ENCODE data around the gene ZNF362. TPM values are rescaled to one million over a fixed set of nuclear protein-coding genes. Genes with fewer than 3 reads are reported as not detected.

Gene ZNF362
- total and polyA plus RNA-seq, 10 of the 15 experiments (the other 5 are each of a cell fraction or from before 2014, with no cell fraction given) = 0.74 to 22.8 (median 7.4) TPM

GRCh38 chr1:33235521-33235920 lies 20.8 kb upstream of the ZNF362 start:
- no TSS peak for BruUV-seq (replicated peaks)
- no peak overlapping the region for H3K27ac ChIP-seq (ENCODE audit: control insufficient read depth, insufficient read depth)
- H3K4me3 ChIP-seq = no peak overlapping the region
- peaks cover 23% of the 10 kb centered on the region for H3K4me1 ChIP-seq (ENCODE audit: control insufficient read depth, insufficient read depth, low read length)
- H3K9ac ChIP-seq (ENCODE audit: control insufficient read depth, insufficient read depth, low read length) = no peak overlapping the region
- in situ Hi-C loops (cut with MboI) = no loop called here
- POLR2A ChIA-PET = no interaction called here
- ATAC-seq (no peak), FAIRE-seq (no peak), DNase-seq (ENCODE audit: low read depth, low spot score) (no peak)
- TF ChIP-seq ZNF24 (IDR thresholded peaks at IDR 0.05) (no peak), ZBED1 (IDR thresholded peaks at IDR 0.05; ENCODE audit: borderline replicate concordance) (no peak), PML (IDR thresholded peaks at IDR 0.05; ENCODE audit: low read length) (no peak), KDM1A (IDR thresholded peaks at IDR 0.05; ENCODE audit: borderline replicate concordance) (no peak), PAX8 (IDR thresholded peaks at IDR 0.05) (no peak), TCF7 (IDR thresholded peaks at IDR 0.05; ENCODE audit: borderline replicate concordance) (no peak), POLR2A (IDR thresholded peaks at IDR 0.05; ENCODE audit: low read depth, low read length) (no peak), BCL11A (IDR thresholded peaks at IDR 0.05; ENCODE audit: low read depth, low read length) (no peak)
- TF ChIP-seq, protein P1, sequence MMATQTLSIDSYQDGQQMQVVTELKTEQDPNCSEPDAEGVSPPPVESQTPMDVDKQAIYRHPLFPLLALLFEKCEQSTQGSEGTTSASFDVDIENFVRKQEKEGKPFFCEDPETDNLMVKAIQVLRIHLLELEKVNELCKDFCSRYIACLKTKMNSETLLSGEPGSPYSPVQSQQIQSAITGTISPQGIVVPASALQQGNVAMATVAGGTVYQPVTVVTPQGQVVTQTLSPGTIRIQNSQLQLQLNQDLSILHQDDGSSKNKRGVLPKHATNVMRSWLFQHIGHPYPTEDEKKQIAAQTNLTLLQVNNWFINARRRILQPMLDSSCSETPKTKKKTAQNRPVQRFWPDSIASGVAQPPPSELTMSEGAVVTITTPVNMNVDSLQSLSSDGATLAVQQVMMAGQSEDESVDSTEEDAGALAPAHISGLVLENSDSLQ (IDR thresholded peaks at IDR 0.05) = no peak
- intact Hi-C loops (cut with micrococcal nuclease; ENCODE audit: unreplicated experiment) = no loop called here
- no peaks in the 10 kb centered on the region for H3K27me3 ChIP-seq (replicated peaks in 1 of 2; ENCODE audit: control insufficient read depth in 2 of 2, insufficient read depth in 2 of 2, low read length in 1 of 2)
- no peaks in the 10 kb centered on the region for H3K79me2 ChIP-seq (ENCODE audit: control insufficient read depth, insufficient read depth, low read length)
- H3K36me3 ChIP-seq (ENCODE audit: control insufficient read depth in 2 of 2, insufficient read depth in 2 of 2, low read length in 1 of 2) = no peaks in the 10 kb centered on the region
- SMC1A ChIA-PET (ENCODE audit: uncharacterized antibody, unreplicated experiment) = no interaction called here
- no peaks in the 10 kb centered on the region for H4K20me1 ChIP-seq (ENCODE audit: control insufficient read depth, insufficient read depth)
- 92% methylated on average over 2 of the region's 2 CpGs for WGBS (ENCODE audit: insufficient coverage, insufficient replicate concordance, low lambda C conversion rate, missing lambda C conversion rate)
- no peak overlapping the region for H2AFZ ChIP-seq (ENCODE audit: control insufficient read depth, low read depth, low read length)
- RAD21 ChIA-PET (ENCODE audit: unreplicated experiment) = no interaction called here
- CTCF ChIA-PET = no interaction called here
- no peaks in the 10 kb centered on the region for H3K9me3 ChIP-seq (replicated peaks; ENCODE audit: control insufficient read depth, insufficient read depth, low read length)
- no peak overlapping the region for H3K4me2 ChIP-seq (ENCODE audit: control insufficient read depth, insufficient read depth)

GRCh38 chr1:33236498-33236897 lies 19.8 kb upstream of the ZNF362 start:
- DNase-seq (ENCODE audit: low read depth, low spot score) (no peak), ATAC-seq (no peak), FAIRE-seq (no peak)
- 17% methylated on average over 2 of the region's 2 CpGs for WGBS (ENCODE audit: insufficient coverage, insufficient replicate concordance, low lambda C conversion rate, missing lambda C conversion rate)
- SMC1A ChIA-PET (ENCODE audit: uncharacterized antibody, unreplicated experiment) = interaction anchor here (1.3 kb wide), 1 partner anchor 235 kb away, joined by 4 read pairs; no protein-coding TSS in a partner anchor
- H3K4me2 ChIP-seq (ENCODE audit: control insufficient read depth, insufficient read depth) = no peak overlapping the region
- RAD21 ChIA-PET (ENCODE audit: unreplicated experiment) = interaction anchor here (1.1 kb wide), 1 partner anchor 59 kb away, joined by 3 read pairs; no protein-coding TSS in a partner anchor
- H3K9ac ChIP-seq (ENCODE audit: control insufficient read depth, insufficient read depth, low read length) = no peak overlapping the region
- in situ Hi-C loops (cut with MboI) (no loop called here), intact Hi-C loops (cut with micrococcal nuclease; ENCODE audit: unreplicated experiment) (no loop called here)
- no peak overlapping the region for H3K27ac ChIP-seq (ENCODE audit: control insufficient read depth, insufficient read depth)
- no peaks in the 10 kb centered on the region for H3K9me3 ChIP-seq (replicated peaks; ENCODE audit: control insufficient read depth, insufficient read depth, low read length)
- H4K20me1 ChIP-seq (ENCODE audit: control insufficient read depth, insufficient read depth) = no peaks in the 10 kb centered on the region
- no TSS peak for BruUV-seq (replicated peaks)
- no peaks in the 10 kb centered on the region for H3K36me3 ChIP-seq (ENCODE audit: control insufficient read depth in 2 of 2, insufficient read depth in 2 of 2, low read length in 1 of 2)
- H3K4me3 ChIP-seq = no peak overlapping the region
- POLR2A ChIA-PET = interaction anchor here (0.6 kb wide), 1 partner anchor 1888 kb away, joined by 6 read pairs; no protein-coding TSS in a partner anchor
- no peaks in the 10 kb centered on the region for H3K79me2 ChIP-seq (ENCODE audit: control insufficient read depth, insufficient read depth, low read length)
- peaks cover 18% of the 10 kb centered on the region for H3K4me1 ChIP-seq (ENCODE audit: control insufficient read depth, insufficient read depth, low read length)
- no peak overlapping the region for H2AFZ ChIP-seq (ENCODE audit: control insufficient read depth, low read depth, low read length)
- CTCF ChIA-PET = interaction anchor here (1.4 kb wide), 1 partner anchor 60 kb away, joined by 3 read pairs; no protein-coding TSS in a partner anchor
- H3K27me3 ChIP-seq (replicated peaks in 1 of 2; ENCODE audit: control insufficient read depth in 2 of 2, insufficient read depth in 2 of 2, low read length in 1 of 2) = no peaks in the 10 kb centered on the region
- no peak for TF ChIP-seq SREBF2 (IDR thresholded peaks at IDR 0.05; ENCODE audit: low read length)
- TF ChIP-seq LARP7 (IDR thresholded peaks at IDR 0.05) = no peak
- TF ChIP-seq ETV6 (conservative IDR thresholded peaks at IDR 0.05 in 1 of 2, IDR thresholded peaks at IDR 0.05 in 1 of 2; ENCODE audit: borderline replicate concordance in 1 of 2, low read depth in 1 of 2) = no peak
- TF ChIP-seq CUX1 (IDR thresholded peaks at IDR 0.05; ENCODE audit: insufficient replicate concordance, low read depth, low read length) = no peak

Data from GM12878 (cell line).